AG04449 (cell line): ENCODE measurements around the gene FOXP3.

Source experiments
- CTCF ChIA-PET: fragments of 350-600 bp; formaldehyde crosslinking; extraction: SDS; loops from one replicate; lab custom pipeline; 2021; ENCODE audit warnings: antibody characterized with exemption; lab: Yijun Ruan, JAX
- POLR2A ChIA-PET: fragments of 400-600, 350-600 bp; formaldehyde crosslinking; extraction: SDS; loops from one replicate; lab custom pipeline; 2020; ENCODE audit warnings: antibody characterized with exemption, inconsistent platforms; lab: Yijun Ruan, JAX
- DNase-seq: peaks from one replicate; pipeline ENCODE4 v3.0.0-alpha.2; 2010; ENCODE audit warnings: low read depth, low spot score
- H3K4me3 ChIP-seq: 2 replicates; pipeline ENCODE4 v1.5.1; 2011; ENCODE audit warnings: low read depth, mild to moderate bottlenecking, control low read depth, low read length
- CTCF ChIP-seq: IDR thresholded peaks from one replicate; pipeline ENCODE4 v1.5.1; 2011; ENCODE audit warnings: mild to moderate bottlenecking, moderate library complexity, low read length, control low read depth, inconsistent platforms; ENCODE audit not compliant: insufficient read depth; ENCODE audit errors: missing control alignments

Gene FOXP3

GRCh38 chrX:49225858-49226257 lies 38.7 kb downstream of the FOXP3 start:
- no peak for TF ChIP-seq CTCF
- H3K4me3 ChIP-seq, result no peak overlapping the region
- ChIA-PET CTCF (interaction anchor here (1.0 kb wide), 2 partner anchors 14 to 34 kb away, joined by 3 read pairs; no protein-coding TSS in a partner anchor), POLR2A (no interaction called here)
- no peak for DNase-seq

GRCh38 chrX:49221868-49222267 lies 42.6 kb downstream of the FOXP3 start:
- no peak for DNase-seq
- CTCF ChIA-PET, result no interaction called here
- POLR2A ChIA-PET, result no interaction called here
- H3K4me3 ChIP-seq, result no peak overlapping the region
- TF ChIP-seq CTCF, result no peak

GRCh38 chrX:49220100-49220499 lies 44.4 kb downstream of the FOXP3 start:
- ChIA-PET POLR2A (no interaction called here), CTCF (no interaction called here)
- DNase-seq, result no peak
- H3K4me3 ChIP-seq, result no peak overlapping the region
- TF ChIP-seq CTCF, result no peak

GRCh38 chrX:49214996-49215526 lies 49.4 kb downstream of the FOXP3 start:
- no peak for TF ChIP-seq CTCF
- CTCF ChIA-PET, result interaction anchor here (1.2 kb wide), 1 partner anchor 22 kb away, joined by 3 read pairs; no protein-coding TSS in a partner anchor
- DNase-seq, result no peak
- POLR2A ChIA-PET, result no interaction called here
- no peak overlapping the region for H3K4me3 ChIP-seq

- no peak overlapping the region for H3K4me3 ChIP-seq
- ChIA-PET POLR2A (no interaction called here), CTCF (interaction anchor here (1.2 kb wide), 1 partner anchor 21 kb away, joined by 3 read pairs; no protein-coding TSS in a partner anchor)
- TF ChIP-seq CTCF, result no peak
- DNase-seq, result no peak
Observed at GRCh38 chrX:49214416-49214815, 50.1 kb downstream of the FOXP3 start.

GRCh38 chrX:49212861-49213260 lies 51.6 kb downstream of the FOXP3 start:
- DNase-seq, result no peak
- H3K4me3 ChIP-seq, result no peak overlapping the region
- TF ChIP-seq CTCF, result no peak
- POLR2A ChIA-PET, result no interaction called here
- CTCF ChIA-PET, result no interaction called here
